ENCODE results near the gene THAP4.

Gene THAP4

GRCh38 chr2:241541564-241542277 lies 95.2 kb downstream of the THAP4 start:
- DNase-seq (ENCODE audit: extremely low read depth, insufficient read length), result no peak
- Histone ChIP-seq H3K4me3 (replicated peaks; ENCODE audit: low read depth, low read length) (no peak overlapping the region), H3K36me3 (ENCODE audit: control insufficient read depth, insufficient read depth, low read length) (no peaks in the 10 kb centered on the region)

GRCh38 chr2:241540771-241541561 lies 96.0 kb downstream of the THAP4 start:
- Histone ChIP-seq H3K36me3 (ENCODE audit: control insufficient read depth, insufficient read depth, low read length) (no peaks in the 10 kb centered on the region), H3K4me3 (replicated peaks; ENCODE audit: low read depth, low read length) (no peak overlapping the region; the same call in 1 of the 2 replicates), H3K27me3 (replicated peaks; ENCODE audit: control insufficient read depth, insufficient read depth, low read length) (no peaks in the 10 kb centered on the region; the same call in 1 of the 2 replicates)
- TF ChIP-seq CTCF (IDR thresholded peaks at IDR 0.05; ENCODE audit: insufficient read depth, low read length, poor library complexity, severe bottlenecking), result no peak
- peak; percentile 73 for DNase-seq (ENCODE audit: extremely low read depth, insufficient read length)

More at GRCh38 chr2:241541564-241542277, 95.2 kb downstream of the THAP4 start:
- TF ChIP-seq CTCF (IDR thresholded peaks at IDR 0.05; ENCODE audit: insufficient read depth, low read length, poor library complexity, severe bottlenecking), result no peak
- no peaks in the 10 kb centered on the region; the same call in 1 of the 2 replicates for H3K27me3 ChIP-seq (replicated peaks; ENCODE audit: control insufficient read depth, insufficient read depth, low read length)

DNA sequence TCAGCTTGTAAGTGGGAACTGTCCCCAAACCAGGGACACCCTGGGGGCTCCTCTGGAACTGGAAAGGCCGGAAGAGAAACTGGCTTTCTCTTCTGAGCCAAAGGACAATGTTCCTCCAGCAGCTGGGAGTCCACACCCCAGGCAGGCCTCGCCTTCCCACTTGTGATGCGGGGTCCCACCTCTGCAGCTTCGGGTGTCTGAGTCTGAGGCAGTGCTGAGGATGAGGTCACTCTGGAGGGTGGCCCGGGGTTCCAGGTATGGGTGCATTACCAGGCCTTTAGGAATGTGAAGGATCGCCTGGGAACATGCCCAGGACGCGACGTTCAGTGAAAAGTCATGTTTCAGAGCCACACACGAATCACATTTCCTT lies 96.6 kb downstream of the THAP4 start:
- no peak for DNase-seq (ENCODE audit: extremely low read depth, insufficient read length)
- no peak overlapping the region for H3K4me3 ChIP-seq (replicated peaks; ENCODE audit: low read depth, low read length)
- TF ChIP-seq CTCF (IDR thresholded peaks at IDR 0.05; ENCODE audit: insufficient read depth, low read length, poor library complexity, severe bottlenecking), result no peak
- no peaks in the 10 kb centered on the region for H3K27me3 ChIP-seq (replicated peaks; ENCODE audit: control insufficient read depth, insufficient read depth, low read length)
- no peaks in the 10 kb centered on the region for H3K36me3 ChIP-seq (ENCODE audit: control insufficient read depth, insufficient read depth, low read length)

DNA sequence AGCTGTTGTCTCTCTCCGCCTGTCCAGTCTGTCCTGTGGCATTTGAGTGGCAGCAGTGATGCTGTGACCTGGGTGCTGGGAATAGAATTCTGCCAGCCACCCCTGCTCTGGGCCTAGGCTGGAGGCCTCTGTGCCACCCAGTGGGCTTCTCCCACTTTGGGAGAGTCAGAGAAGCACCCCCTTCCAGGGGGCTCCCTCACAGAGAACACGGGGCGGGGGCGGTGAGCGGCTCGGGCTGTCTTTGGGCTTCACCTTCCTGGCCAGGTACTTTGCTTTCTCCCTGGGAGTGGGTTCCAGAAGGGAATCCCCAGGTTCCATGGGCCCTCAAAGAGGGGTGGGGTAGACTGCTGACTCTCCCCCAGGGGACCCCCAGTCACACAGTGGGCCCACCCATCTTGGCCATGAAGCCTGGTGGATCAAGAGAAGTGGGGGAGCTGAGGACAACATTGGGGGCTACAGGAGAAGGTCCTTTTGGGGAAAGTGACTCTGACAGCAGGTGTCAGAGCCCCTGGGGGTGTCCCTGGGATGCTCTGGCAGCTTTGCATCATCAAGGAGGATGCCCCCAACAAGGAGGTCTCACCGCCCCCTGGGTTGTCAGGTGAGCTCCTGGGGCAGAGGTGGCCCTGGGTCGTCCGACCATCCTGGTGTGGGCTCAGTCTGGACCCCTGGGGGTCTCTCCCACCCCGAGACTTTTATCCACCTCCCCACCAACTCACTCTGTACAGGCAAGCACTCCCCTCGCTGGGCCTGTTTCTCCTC lies 97.2 kb downstream of the THAP4 start:
- H3K27me3 ChIP-seq (replicated peaks; ENCODE audit: control insufficient read depth, insufficient read depth, low read length), result no peaks in the 10 kb centered on the region
- no peaks in the 10 kb centered on the region for H3K36me3 ChIP-seq (ENCODE audit: control insufficient read depth, insufficient read depth, low read length)
- no peak overlapping the region for H3K4me3 ChIP-seq (replicated peaks; ENCODE audit: low read depth, low read length)
- no peak for TF ChIP-seq CTCF (IDR thresholded peaks at IDR 0.05; ENCODE audit: insufficient read depth, low read length, poor library complexity, severe bottlenecking)
- DNase-seq (ENCODE audit: extremely low read depth, insufficient read length), result no peak

DNA sequence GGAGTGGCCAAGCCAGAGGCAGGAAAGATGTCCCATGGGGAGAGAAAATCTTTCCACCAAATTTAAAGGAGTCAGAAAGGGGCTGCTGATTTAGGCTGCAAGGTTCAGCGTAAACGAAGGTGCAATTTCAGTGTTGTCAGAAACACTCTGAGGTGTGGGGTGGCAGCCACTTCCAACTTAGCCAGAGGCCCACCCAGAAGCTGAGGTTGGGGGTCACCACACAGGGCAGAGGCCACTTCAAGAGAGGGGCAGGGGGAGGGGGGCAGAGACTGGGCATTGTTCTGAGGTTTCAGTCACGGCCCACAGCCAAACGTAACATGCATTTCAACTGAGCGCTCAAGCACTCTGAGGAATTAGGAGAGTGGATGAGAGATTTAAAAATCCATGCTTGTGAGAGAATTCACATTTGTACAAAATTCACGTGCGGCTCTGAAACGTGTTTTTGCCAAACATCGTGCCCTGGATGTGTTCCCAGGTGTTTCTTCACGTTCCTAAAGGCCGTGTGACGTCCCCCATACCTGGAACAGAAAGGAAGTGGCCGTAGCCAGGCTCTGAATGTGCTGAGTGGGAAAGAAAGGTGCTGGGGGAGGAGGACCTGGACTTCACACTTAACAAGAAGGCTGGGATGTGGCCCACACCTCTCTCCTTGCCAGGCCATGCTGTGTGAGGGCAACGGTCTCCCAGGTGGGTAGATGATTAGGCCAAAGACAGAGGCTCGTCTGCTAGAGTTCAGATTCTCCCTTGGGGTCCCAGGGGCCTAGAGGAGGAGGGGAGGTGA lies 97.9 kb downstream of the THAP4 start:
- H3K36me3 ChIP-seq (ENCODE audit: control insufficient read depth, insufficient read depth, low read length), result no peaks in the 10 kb centered on the region
- no peak for TF ChIP-seq CTCF (IDR thresholded peaks at IDR 0.05; ENCODE audit: insufficient read depth, low read length, poor library complexity, severe bottlenecking)
- no peak overlapping the region for H3K4me3 ChIP-seq (replicated peaks; ENCODE audit: low read depth, low read length)
- no peak for DNase-seq (ENCODE audit: extremely low read depth, insufficient read length)
- H3K27me3 ChIP-seq (replicated peaks; ENCODE audit: control insufficient read depth, insufficient read depth, low read length), result 0 out of 2 replicates have a peak, but pooled peaks cover 2% of the 10 kb centered on the region

All from GM06990 (cell line).